HEK293T (cell line): ENCODE data around the gene ATG101.

Source experiments
- CTCF ChIA-PET: fragments of 350-600 bp; formaldehyde crosslinking; extraction: SDS; loops from one replicate; lab custom pipeline; 2021; ENCODE audit warnings: antibody characterized with exemption, inconsistent platforms; lab: Yijun Ruan, JAX
- POLR2A ChIA-PET: fragments of 350-600 bp; formaldehyde crosslinking; extraction: SDS; loops from one replicate; lab custom pipeline; 2020; ENCODE audit warnings: antibody characterized with exemption, inconsistent platforms; lab: Yijun Ruan, JAX
- DNase-seq: peaks from one replicate; pipeline ENCODE4 v3.0.0; 2012; ENCODE audit warnings: mixed read lengths; ENCODE audit errors: extremely low spot score
- ARNT ChIP-seq: fragments of 450-650 bp; IDR thresholded peaks from 2 replicates; pipeline ENCODE4 v1.6.1; 2017; ENCODE audit warnings: mild to moderate bottlenecking
- BHLHE40 ChIP-seq: fragments of 450-650 bp; IDR thresholded peaks from 2 replicates; pipeline ENCODE4 v1.6.1; 2016; ENCODE audit warnings: mild to moderate bottlenecking, moderate library complexity, borderline replicate concordance
- CTBP1 ChIP-seq: fragments of 450-650 bp; IDR thresholded peaks from 2 replicates; pipeline ENCODE4 v1.6.1; 2016; ENCODE audit warnings: borderline replicate concordance
- ELF4 ChIP-seq: fragments of 450-650 bp; IDR thresholded peaks from 2 replicates; pipeline ENCODE4 v1.6.1; 2017; ENCODE audit warnings: antibody characterized with exemption
- FOXA1 ChIP-seq: fragments of 450-650 bp; IDR thresholded peaks from 2 replicates; pipeline ENCODE4 v1.6.1; 2016; ENCODE audit warnings: mild to moderate bottlenecking
- FOXK2 ChIP-seq: fragments of 450-650 bp; IDR thresholded peaks from 2 replicates; pipeline ENCODE4 v1.6.1; 2016; ENCODE audit warnings: mild to moderate bottlenecking
- FOXM1 ChIP-seq: fragments of 450-650 bp; IDR thresholded peaks from 2 replicates; pipeline ENCODE4 v1.6.1; 2017; ENCODE audit warnings: mild to moderate bottlenecking, borderline replicate concordance
- HDGF ChIP-seq: fragments of 450-650 bp; IDR thresholded peaks from 2 replicates; pipeline ENCODE4 v1.6.1; 2017; ENCODE audit warnings: antibody characterized with exemption, borderline replicate concordance
- L3MBTL2 ChIP-seq: fragments of 450-650 bp; conservative IDR thresholded peaks from 2 replicates; pipeline ENCODE4 v1.6.1; 2016; ENCODE audit warnings: mild to moderate bottlenecking
- LEF1 ChIP-seq: fragments of 450-650 bp; IDR thresholded peaks from 2 replicates; pipeline ENCODE4 v1.6.1; 2017; ENCODE audit warnings: mild to moderate bottlenecking, borderline replicate concordance
- NFRKB ChIP-seq: fragments of 450-650 bp; IDR thresholded peaks from 2 replicates; pipeline ENCODE4 v1.6.1; 2016; ENCODE audit warnings: mild to moderate bottlenecking, moderate library complexity
- PKNOX1 ChIP-seq: fragments of 450-650 bp; IDR thresholded peaks from 2 replicates; pipeline ENCODE4 v1.6.1; 2016
- SP1 ChIP-seq: fragments of 450-650 bp; IDR thresholded peaks from 2 replicates; pipeline ENCODE4 v1.6.1; 2017
- SUZ12 ChIP-seq: fragments of 450-650 bp; IDR thresholded peaks from 2 replicates; pipeline ENCODE4 v1.6.1; 2016; ENCODE audit warnings: mild to moderate bottlenecking
- TARDBP ChIP-seq: fragments of 450-650 bp; IDR thresholded peaks from 2 replicates; pipeline ENCODE4 v1.6.1; 2016
- ZNF384 ChIP-seq: fragments of 450-650 bp; IDR thresholded peaks from 2 replicates; pipeline ENCODE4 v1.6.1; 2016

The ATG101 gene

GRCh38 chr12:52069327-52070184 lies at the start of gene ATG101:
Gene ATG101, plus strand, starts transcription at chr12:52069978. Its CDS starts 3,673 bp downstream, at chr12:52073651.
- TF ChIP-seq FOXM1, result peak; percentile 91
- TF ChIP-seq ELF4, result peak; percentile 86
- peak; percentile 63; the same call in 1 of the 2 replicates for TF ChIP-seq CTBP1
- no peak for TF ChIP-seq SUZ12
- no peak; the same call in 1 of the 2 replicates for TF ChIP-seq TARDBP
- TF ChIP-seq NFRKB, result no peak
- no peak for TF ChIP-seq HDGF
- TF ChIP-seq ZNF384, result no peak
- no peak; the same call in 1 of the 2 replicates for TF ChIP-seq L3MBTL2
- TF ChIP-seq SP1, result no peak; the same call in 1 of the 2 replicates
- TF ChIP-seq LEF1, result no peak; the same call in 1 of the 2 replicates
- peak; percentile 76; the same call in 1 of the 2 replicates for TF ChIP-seq FOXK2
- TF ChIP-seq FOXA1, result no peak
- TF ChIP-seq PKNOX1, result no peak
- TF ChIP-seq BHLHE40, result peak; percentile 97
- TF ChIP-seq ARNT, result 0 out of 2 replicates have a peak, but pooled peaks have one; percentile 60
- ChIA-PET CTCF (interaction anchor here (0.8 to 2.3 kb wide), 6 partner anchors 13 to 47 kb away, joined by 3 to 18 read pairs (median 4); no protein-coding TSS in a partner anchor), POLR2A (interaction anchor here (0.7 to 3.3 kb wide), 10 partner anchors 8 to 46 kb away, joined by 3 to 23 read pairs (median 5); partner anchors contain the start of gene NR4A1)
- peak; percentile 94 for DNase-seq

GRCh38 chr12:52020539-52021336 lies 49.0 kb upstream of the ATG101 start:
- ChIA-PET POLR2A (interaction anchor here (1.0 to 3.8 kb wide), 2 partner anchors 10 to 17 kb away, joined by 4 to 15 read pairs; no protein-coding TSS in a partner anchor), CTCF (interaction anchor here (0.6 to 9.7 kb wide), 13 partner anchors 9 to 782 kb away, joined by 3 to 99 read pairs (median 3); partner anchors contain the start of gene DAZAP2)
- TF ChIP-seq SUZ12, result no peak
- no peak for TF ChIP-seq ARNT
- no peak for TF ChIP-seq LEF1
- TF ChIP-seq PKNOX1, result no peak
- TF ChIP-seq ZNF384, result no peak
- TF ChIP-seq HDGF, result no peak
- no peak for TF ChIP-seq ELF4
- no peak for TF ChIP-seq CTBP1
- no peak for TF ChIP-seq L3MBTL2
- no peak for TF ChIP-seq FOXK2
- TF ChIP-seq TARDBP, result no peak
- no peak for TF ChIP-seq NFRKB
- TF ChIP-seq FOXA1, result no peak
- TF ChIP-seq BHLHE40, result no peak
- TF ChIP-seq SP1, result no peak
- TF ChIP-seq FOXM1, result no peak
- DNase-seq, result peak; percentile 73

GRCh38 chr12:52022841-52023181 lies 47.0 kb upstream of the ATG101 start:
- no peak for TF ChIP-seq BHLHE40
- no peak for TF ChIP-seq CTBP1
- no peak for TF ChIP-seq ELF4
- TF ChIP-seq HDGF, result 0 out of 2 replicates have a peak, but pooled peaks have one; percentile 27
- TF ChIP-seq FOXK2, result no peak
- ChIA-PET CTCF (interaction anchor here (0.7 to 9.7 kb wide), 20 partner anchors 8 to 128 kb away, joined by 3 to 99 read pairs (median 4); partner anchors contain the start of gene ATG101), POLR2A (interaction anchor here (1.2 to 3.8 kb wide), 6 partner anchors 12 to 62 kb away, joined by 3 to 15 read pairs (median 6); partner anchors contain the start of genes ATG101 and NR4A1)
- DNase-seq, result no peak

GRCh38 chr12:52023182-52023975 lies 46.4 kb upstream of the ATG101 start:
- peak; percentile 87 for DNase-seq
- CTCF ChIA-PET, result interaction anchor here (0.5 to 9.7 kb wide), 25 partner anchors 9 to 1325 kb away, joined by 3 to 99 read pairs (median 4); partner anchors contain the start of gene ATG101
- TF ChIP-seq CTBP1 (no peak), FOXK2 (no peak), L3MBTL2 (no peak; the same call in 1 of the 2 replicates), ZNF384 (no peak), SUZ12 (no peak), HDGF (no peak), SP1 (no peak)
- POLR2A ChIA-PET, result interaction anchor here (0.8 to 3.8 kb wide), 8 partner anchors 13 to 62 kb away, joined by 3 to 15 read pairs (median 5); partner anchors contain the start of genes ATG101 and NR4A1
